HT1080 (cell line): ENCODE results near the gene CTNND2. TPM values are rescaled to one million over a fixed set of nuclear protein-coding genes. Genes with fewer than 3 reads are reported as not detected.
A peak's percentile ranks its signal among the peaks of the same experiment; 100 is the strongest.

Source experiments
- DNase-seq: peaks from one replicate; pipeline ENCODE4 v3.0.0-alpha.2; 2015; ENCODE audit warnings: low read depth
- total RNA-seq: library from RNA; depleted of rRNA; stranded (reverse); fragments of >200 nt; shearing (Covaris generic); gene quantifications from 2 replicates; pipeline ENCODE4 v1.2.3, GENCODE V29; 2014

CTNND2 gene
- total RNA-seq, 1 experiment from 2014 or later = 0.18 TPM

- DNase-seq = no peak
These were observed 307.6 kb downstream of the CTNND2 start for GRCh38 chr5:11596657-11597071.

GRCh38 chr5:11596185-11596584 is 308.1 kb downstream of the CTNND2 start:
- peak; percentile 15 for DNase-seq

- DNase-seq = no peak
These were observed 309.2 kb downstream of the CTNND2 start for GRCh38 chr5:11595045-11595444.

GRCh38 chr5:11594021-11594420 is 310.2 kb downstream of the CTNND2 start:
- DNase-seq = no peak

GRCh38 chr5:11590475-11590874 is 313.8 kb downstream of the CTNND2 start:
- no peak for DNase-seq

- DNase-seq = no peak
These were observed 315.4 kb downstream of the CTNND2 start for GRCh38 chr5:11588803-11589202.

- DNase-seq = peak; percentile 42
These were observed 320.2 kb downstream of the CTNND2 start for GRCh38 chr5:11584017-11584416.

- DNase-seq = no peak
These were observed 324.9 kb downstream of the CTNND2 start for GRCh38 chr5:11579351-11579750.

GRCh38 chr5:11574787-11575186 is 329.5 kb downstream of the CTNND2 start:
- DNase-seq = no peak

- no peak for DNase-seq
These were observed 330.9 kb downstream of the CTNND2 start for GRCh38 chr5:11573140-11573992.

- DNase-seq = no peak
These were observed 339.5 kb downstream of the CTNND2 start for GRCh38 chr5:11564706-11565105.

GRCh38 chr5:11563822-11564221 is 340.4 kb downstream of the CTNND2 start:
- DNase-seq = peak; percentile 24

- DNase-seq = no peak
These were observed 343.1 kb downstream of the CTNND2 start for GRCh38 chr5:11560915-11561697.

GRCh38 chr5:11557063-11557462 is 347.2 kb downstream of the CTNND2 start:
- DNase-seq = no peak

GRCh38 chr5:11555171-11555570 is 349.1 kb downstream of the CTNND2 start:
- no peak for DNase-seq

- DNase-seq = no peak
These were observed 356.5 kb downstream of the CTNND2 start for GRCh38 chr5:11547730-11548129.

GRCh38 chr5:11547140-11547539 is 357.1 kb downstream of the CTNND2 start:
- DNase-seq = no peak

GRCh38 chr5:11540112-11540511 is 364.1 kb downstream of the CTNND2 start:
- no peak for DNase-seq

- DNase-seq = no peak
These were observed 372.3 kb downstream of the CTNND2 start for GRCh38 chr5:11531811-11532555.

- DNase-seq = no peak
These were observed 375.5 kb downstream of the CTNND2 start for GRCh38 chr5:11528720-11529119.

- DNase-seq = no peak
These were observed 376.4 kb downstream of the CTNND2 start for GRCh38 chr5:11527652-11528349.
